ENCODE data around the gene GALNT1.

The GALNT1 gene

GRCh38 chr18:35582899-35583558 lies 1.5 kb downstream of the GALNT1 start:
- DNase-seq (ENCODE audit: low read depth in 2 of 2): no peak

- DNase-seq (ENCODE audit: low read depth in 2 of 2): no peak
Measured at GRCh38 chr18:35584735-35585134, 3.2 kb downstream of the GALNT1 start.

GRCh38 chr18:35585608-35586007 lies 4.1 kb downstream of the GALNT1 start:
- no peak for DNase-seq (ENCODE audit: low read depth in 2 of 2)

- DNase-seq (ENCODE audit: low read depth in 2 of 2): no peak
Measured at GRCh38 chr18:35588122-35588521, 6.6 kb downstream of the GALNT1 start.

GRCh38 chr18:35588995-35589394 lies 7.5 kb downstream of the GALNT1 start:
- peak; percentile 7 to 17 for DNase-seq (ENCODE audit: low read depth in 2 of 2)

GRCh38 chr18:35589546-35589945 lies 8.0 kb downstream of the GALNT1 start:
- no peak for DNase-seq (ENCODE audit: low read depth in 2 of 2)

GRCh38 chr18:35590935-35591334 lies 9.4 kb downstream of the GALNT1 start:
- no peak for DNase-seq (ENCODE audit: low read depth in 2 of 2)

- no peak for DNase-seq (ENCODE audit: low read depth in 2 of 2)
Measured at GRCh38 chr18:35592298-35592697, 10.8 kb downstream of the GALNT1 start.

GRCh38 chr18:35593859-35594258 lies 12.3 kb downstream of the GALNT1 start:
- DNase-seq (ENCODE audit: low read depth in 2 of 2): no peak

- no peak for DNase-seq (ENCODE audit: low read depth in 2 of 2)
Measured at GRCh38 chr18:35597758-35598157, 16.2 kb downstream of the GALNT1 start.

- DNase-seq (ENCODE audit: low read depth in 2 of 2): no peak
Measured at GRCh38 chr18:35602193-35602820, 20.8 kb downstream of the GALNT1 start.

GRCh38 chr18:35603008-35603407 lies 21.5 kb downstream of the GALNT1 start:
- no peak for DNase-seq (ENCODE audit: low read depth in 2 of 2)

GRCh38 chr18:35603528-35603927 lies 22.0 kb downstream of the GALNT1 start:
- DNase-seq (ENCODE audit: low read depth in 2 of 2): no peak

- DNase-seq (ENCODE audit: low read depth in 2 of 2): no peak
Measured at GRCh38 chr18:35604369-35604768, 22.8 kb downstream of the GALNT1 start.

- DNase-seq (ENCODE audit: low read depth in 2 of 2): no peak
Measured at GRCh38 chr18:35605686-35606417, 24.3 kb downstream of the GALNT1 start.

GRCh38 chr18:35609236-35609635 lies 27.7 kb downstream of the GALNT1 start:
- no peak for DNase-seq (ENCODE audit: low read depth in 2 of 2)

GRCh38 chr18:35610089-35610488 lies 28.5 kb downstream of the GALNT1 start:
- no peak for DNase-seq (ENCODE audit: low read depth in 2 of 2)

- DNase-seq (ENCODE audit: low read depth in 2 of 2): no peak
Measured at GRCh38 chr18:35610724-35611123, 29.2 kb downstream of the GALNT1 start.

GRCh38 chr18:35611518-35611917 lies 30.0 kb downstream of the GALNT1 start:
- no peak for DNase-seq (ENCODE audit: low read depth in 2 of 2)

GRCh38 chr18:35616074-35616473 lies 34.5 kb downstream of the GALNT1 start:
- DNase-seq (ENCODE audit: low read depth in 2 of 2): no peak

- DNase-seq (ENCODE audit: low read depth in 2 of 2): peak; percentile 38 to 50
Measured at GRCh38 chr18:35616664-35617423, 35.3 kb downstream of the GALNT1 start.

GRCh38 chr18:35617865-35618264 lies 36.3 kb downstream of the GALNT1 start:
- no peak for DNase-seq (ENCODE audit: low read depth in 2 of 2)

All from activated CD8-positive, alpha-beta memory T cell treated with anti-CD3 and anti-CD28 coated beads for 4 hours (primary cell).